Vagina (tissue), 2 donors: ENCODE measurements around the gene TWIST2.

Source experiments
- CTCF ChIP-seq, 3 experiments: fragments of 450-650 bp in 2 of 3; fragments of 200-600 bp in 1 of 3; sonication (generic) in 1 of 3; IDR thresholded peaks; one replicate each; pipeline ENCODE4 v1.5.1; 2017 to 2019; ENCODE audit warnings: antibody characterized with exemption in 3 of 3, mild to moderate bottlenecking in 2 of 3, moderate library complexity in 2 of 3
- POLR2A ChIP-seq, 2 donors: fragments of 450-650 bp; IDR thresholded peaks; one replicate each; pipeline ENCODE4 v1.6.1; 2017; ENCODE audit warnings: antibody characterized with exemption in 2 of 2, mild to moderate bottlenecking in 2 of 2, moderate library complexity in 2 of 2
- POLR2AphosphoS5 ChIP-seq, 2 donors: sonication (generic); formaldehyde crosslinking; IDR thresholded peaks; one replicate each; pipeline ENCODE4 v1.9.0; 2017; ENCODE audit warnings: antibody characterized with exemption in 2 of 2, mild to moderate bottlenecking in 2 of 2, low read depth in 1 of 2; ENCODE audit not compliant: insufficient read depth in 1 of 2

DNA sequence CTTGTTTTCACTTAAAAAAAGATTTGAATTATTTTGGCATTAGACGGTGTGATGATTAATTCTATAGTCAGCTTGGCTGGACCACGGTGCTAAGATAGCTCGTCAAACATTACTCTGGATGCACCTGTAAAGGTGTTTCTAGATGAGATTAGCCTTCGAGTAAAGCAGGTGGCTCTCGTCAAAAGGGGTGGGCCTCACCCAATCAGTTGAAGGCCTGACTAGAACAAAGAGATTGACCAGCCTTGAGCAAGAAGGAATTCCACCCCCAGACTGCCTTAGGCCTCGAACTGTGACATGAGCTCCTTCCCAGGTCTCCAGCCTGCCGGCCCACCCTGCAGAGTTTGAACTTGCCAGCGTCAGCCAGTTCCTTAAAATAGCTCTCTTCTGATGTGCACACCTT, 73.4 kb downstream of the TWIST2 start:
- TF ChIP-seq POLR2AphosphoS5 (IDR thresholded peaks at IDR 0.05; ENCODE audit: insufficient read depth in 1 of 2, low read depth in 1 of 2), result no peak
- TF ChIP-seq CTCF (IDR thresholded peaks at IDR 0.05), result no peak
- no peak for TF ChIP-seq POLR2A (IDR thresholded peaks at IDR 0.05)
